HEK293 (cell line): ENCODE data around the gene NOD2.

ENCODE experiments used
- CTCF ChIA-PET: fragments of 350-600 bp; formaldehyde crosslinking; extraction: SDS; loops from one replicate; lab custom pipeline; 2021; ENCODE audit warnings: antibody characterized with exemption; lab: Yijun Ruan, JAX
- POLR2A ChIA-PET: fragments of 300-600 bp; formaldehyde crosslinking; extraction: SDS; loops from one replicate; lab custom pipeline; 2020; ENCODE audit warnings: antibody characterized with exemption, inconsistent platforms; lab: Yijun Ruan, JAX
- H3K27ac ChIP-seq: fragments of 200-500 bp; sonication (Bioruptor generic); 2 replicates; pipeline ENCODE4 v1.5.1; 2014; ENCODE audit warnings: low read depth, low read length, control low read depth, inconsistent platforms; ENCODE audit errors: extremely low read depth
- H3K36me3 ChIP-seq, 2 experiments: fragments of 200-500 bp in 1 of 2; sonication (Bioruptor generic) in 1 of 2; 1 replicate in 1 of 2; 2 replicates in 1 of 2; pipeline ENCODE4 v1.5.1; 2014 to 2017; ENCODE audit warnings: inconsistent platforms in 2 of 2, low read length in 2 of 2; ENCODE audit not compliant: control insufficient read depth in 2 of 2, insufficient read depth in 1 of 2
- H3K4me1 ChIP-seq: fragments of 200-500 bp; sonication (Bioruptor generic); 2 replicates; pipeline ENCODE4 v1.5.1; 2014; ENCODE audit warnings: mild to moderate bottlenecking, low read length, inconsistent platforms; ENCODE audit not compliant: control insufficient read depth, insufficient read depth
- H3K4me3 ChIP-seq: 2 replicates; pipeline ENCODE4 v1.5.1; 2011; ENCODE audit warnings: low read depth, mild to moderate bottlenecking, control low read depth, low read length, moderate library complexity
- H3K9me3 ChIP-seq: fragments of 200-500 bp; sonication (Bioruptor generic); 2 replicates; pipeline ENCODE4 v1.5.1; 2014; ENCODE audit warnings: low read depth, low read length, inconsistent platforms; ENCODE audit not compliant: control insufficient read depth, insufficient read depth
- EGR2 ChIP-seq: fragments of 450-650 bp; formaldehyde crosslinking; IDR thresholded peaks from 2 replicates; pipeline ENCODE4 v1.5.1; 2016; ENCODE audit warnings: low read depth, missing biosample characterization, missing genetic modification characterization
- GFI1B ChIP-seq: fragments of 450-650 bp; formaldehyde crosslinking; IDR thresholded peaks from 2 replicates; pipeline ENCODE4 v1.5.1; 2016; ENCODE audit warnings: missing biosample characterization, missing genetic modification characterization
- GLI2 ChIP-seq: fragments of 450-650 bp; formaldehyde crosslinking; IDR thresholded peaks from 2 replicates; pipeline ENCODE4; 2017; ENCODE audit warnings: missing biosample characterization, missing genetic modification characterization, low read depth, borderline replicate concordance
- HOXA7 ChIP-seq: sonication (generic); formaldehyde crosslinking; IDR thresholded peaks from 2 replicates; pipeline ENCODE4 v1.8.1; 2022; ENCODE audit warnings: missing genetic modification reagents, borderline replicate concordance
- HOXC10 ChIP-seq: sonication (generic); formaldehyde crosslinking; IDR thresholded peaks from 2 replicates; pipeline ENCODE4 v1.8.1; 2023; ENCODE audit warnings: mild to moderate bottlenecking, missing genetic modification reagents
- HOXD13 ChIP-seq: sonication (generic); formaldehyde crosslinking; IDR thresholded peaks from 2 replicates; pipeline ENCODE4 v1.8.0; 2022; ENCODE audit warnings: missing genetic modification reagents, borderline replicate concordance
- KLF10 ChIP-seq: fragments of 450-650 bp; IDR thresholded peaks from 2 replicates; pipeline ENCODE4 v1.5.1; 2018; ENCODE audit warnings: missing biosample characterization, mild to moderate bottlenecking, missing genetic modification characterization
- KLF7 ChIP-seq: fragments of 450-650 bp; formaldehyde crosslinking; IDR thresholded peaks from 2 replicates; pipeline ENCODE4 v1.5.1; 2016; ENCODE audit warnings: missing biosample characterization, missing genetic modification characterization, borderline replicate concordance
- MYNN ChIP-seq: fragments of 450-650 bp; formaldehyde crosslinking; IDR thresholded peaks from 2 replicates; pipeline ENCODE4 v1.5.1; 2016; ENCODE audit warnings: missing biosample characterization, missing genetic modification characterization, borderline replicate concordance
- OSR2 ChIP-seq: fragments of 450-650 bp; formaldehyde crosslinking; IDR thresholded peaks from 2 replicates; pipeline ENCODE4 v1.5.1; 2016; ENCODE audit warnings: missing biosample characterization, missing genetic modification characterization
- SP7 ChIP-seq: fragments of 450-650 bp; formaldehyde crosslinking; IDR thresholded peaks from 2 replicates; pipeline ENCODE4 v1.5.1; 2016; ENCODE audit warnings: missing biosample characterization, missing genetic modification characterization
- WT1 ChIP-seq: fragments of 450-650 bp; formaldehyde crosslinking; IDR thresholded peaks from 2 replicates; pipeline ENCODE4 v1.5.1; 2016; ENCODE audit warnings: missing biosample characterization, missing genetic modification characterization
- ZBTB8A ChIP-seq: fragments of 450-650 bp; formaldehyde crosslinking; IDR thresholded peaks from 2 replicates; pipeline ENCODE4 v1.5.1; 2016; ENCODE audit warnings: missing biosample characterization, missing genetic modification characterization
- ZFP41 ChIP-seq: fragments of 450-650 bp; formaldehyde crosslinking; IDR thresholded peaks from 2 replicates; pipeline ENCODE4 v1.5.1; 2016; ENCODE audit warnings: missing biosample characterization, missing genetic modification characterization, borderline replicate concordance
- ZFP69B ChIP-seq: fragments of 450-650 bp; formaldehyde crosslinking; IDR thresholded peaks from 2 replicates; pipeline ENCODE4 v1.5.1; 2016; ENCODE audit warnings: missing biosample characterization, missing genetic modification characterization
- ZNF239 ChIP-seq: fragments of 450-650 bp; formaldehyde crosslinking; IDR thresholded peaks from 2 replicates; pipeline ENCODE4 v1.5.1; 2016; ENCODE audit warnings: missing biosample characterization, missing genetic modification characterization
- ZNF24 ChIP-seq: fragments of 450-650 bp; formaldehyde crosslinking; IDR thresholded peaks from 2 replicates; pipeline ENCODE4 v1.5.1; 2016; ENCODE audit warnings: missing biosample characterization, missing genetic modification characterization
- ZNF266 ChIP-seq: fragments of 450-650 bp; formaldehyde crosslinking; IDR thresholded peaks from 2 replicates; pipeline ENCODE4 v1.5.1; 2016; ENCODE audit warnings: missing biosample characterization, missing genetic modification characterization, low read depth
- ZNF324 ChIP-seq: fragments of 450-650 bp; formaldehyde crosslinking; IDR thresholded peaks from 2 replicates; pipeline ENCODE4 v1.5.1; 2016; ENCODE audit warnings: missing biosample characterization, missing genetic modification characterization
- ZNF473 ChIP-seq: fragments of 450-650 bp; formaldehyde crosslinking; IDR thresholded peaks from 2 replicates; pipeline ENCODE4 v1.5.1; 2017; ENCODE audit warnings: missing biosample characterization, missing genetic modification characterization
- ZNF596 ChIP-seq: fragments of 450-650 bp; IDR thresholded peaks from 2 replicates; pipeline ENCODE4 v1.5.0; 2018; ENCODE audit warnings: missing biosample characterization, mild to moderate bottlenecking, missing genetic modification characterization, moderate library complexity
- ZNF626 ChIP-seq: fragments of 450-650 bp; sonication (Bioruptor Pico); formaldehyde crosslinking; IDR thresholded peaks from 2 replicates; pipeline ENCODE4 v1.5.1; 2018; ENCODE audit warnings: missing biosample characterization, missing genetic modification characterization, inconsistent platforms
- ZNF658 ChIP-seq: fragments of 450-650 bp; formaldehyde crosslinking; IDR thresholded peaks from 2 replicates; pipeline ENCODE4; 2016; ENCODE audit warnings: missing biosample characterization, missing genetic modification characterization
- ZNF768 ChIP-seq: fragments of 450-650 bp; formaldehyde crosslinking; IDR thresholded peaks from 2 replicates; pipeline ENCODE4 v1.5.1; 2018; ENCODE audit warnings: missing biosample characterization, mild to moderate bottlenecking, missing genetic modification characterization
- ZNF791 ChIP-seq: fragments of 450-650 bp; formaldehyde crosslinking; IDR thresholded peaks from 2 replicates; pipeline ENCODE4 v1.5.1; 2016; ENCODE audit warnings: missing biosample characterization, missing genetic modification characterization
- TF ChIP-seq, protein P1 (sequence below): fragments of 450-650 bp; formaldehyde crosslinking; IDR thresholded peaks from 2 replicates; pipeline ENCODE4 v1.5.1; 2017; ENCODE audit warnings: missing biosample characterization, missing genetic modification characterization
- TF ChIP-seq, protein P2 (sequence below): fragments of 450-650 bp; formaldehyde crosslinking; IDR thresholded peaks from 2 replicates; pipeline ENCODE4 v1.5.1; 2016; ENCODE audit warnings: missing biosample characterization, missing genetic modification characterization, borderline replicate concordance
- TF ChIP-seq, protein P3 (sequence below): fragments of 450-650 bp; formaldehyde crosslinking; IDR thresholded peaks from 2 replicates; pipeline ENCODE4 v1.5.1; 2016; ENCODE audit warnings: missing biosample characterization, missing genetic modification characterization
- TF ChIP-seq, protein P4 (sequence below): fragments of 450-650 bp; formaldehyde crosslinking; IDR thresholded peaks from 2 replicates; pipeline ENCODE4 v1.5.1; 2016; ENCODE audit warnings: missing biosample characterization, missing genetic modification characterization

The NOD2 gene

DNA sequence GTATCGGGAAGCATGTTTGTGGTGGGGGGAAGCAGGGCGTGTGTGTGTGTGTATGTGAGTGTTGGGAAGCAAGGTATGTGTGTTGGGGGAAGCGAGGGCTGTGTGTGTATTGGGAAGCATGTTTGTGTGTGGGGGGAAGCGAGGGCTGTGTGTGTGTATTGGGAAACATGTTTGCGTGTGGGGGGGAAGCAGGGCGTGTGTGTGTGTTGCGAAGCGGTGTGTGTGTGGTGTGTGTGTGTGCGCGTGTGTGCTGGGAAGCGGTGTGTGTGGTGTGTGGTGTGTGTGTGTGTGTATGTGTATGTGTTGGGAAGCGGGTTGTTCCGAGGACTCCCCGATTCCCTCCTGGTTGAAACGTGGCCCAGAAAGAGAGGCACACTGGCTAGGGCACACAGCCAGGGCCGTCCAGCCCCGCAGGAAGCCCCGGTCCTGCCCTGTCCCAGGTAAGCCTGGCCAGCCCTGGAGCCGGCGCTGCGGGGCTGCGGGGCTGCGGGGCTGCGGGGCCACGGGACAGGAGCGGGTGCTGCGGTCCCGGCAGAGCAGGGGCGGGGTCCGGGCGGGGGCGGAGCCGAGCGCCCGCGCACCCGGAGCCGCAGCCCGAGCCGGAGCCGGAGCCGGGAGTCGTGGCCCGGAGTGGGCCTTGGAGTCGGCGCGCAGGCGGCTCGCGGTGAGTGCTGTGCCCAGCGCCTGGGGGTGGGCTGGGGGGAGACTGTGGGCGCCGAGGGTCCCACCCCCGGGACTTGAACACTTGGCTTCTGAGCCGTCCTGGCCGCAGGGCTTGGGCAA, at the start of gene NOD2:
TSS of gene NOD2 (plus strand) at position 608 of the 783 bp plus-strand sequence. CDS start 5,890 bp downstream, outside the sequence.
- Histone ChIP-seq H3K9me3 (no peaks in the 10 kb centered on the region), H3K4me1 (no peaks in the 10 kb centered on the region), H3K36me3 (no peaks in the 10 kb centered on the region), H3K4me3 (no peak within 1 kb of the TSS), H3K27ac (no peak within 1 kb of the TSS)
- CTCF ChIA-PET = no interaction called here
- POLR2A ChIA-PET = no interaction called here
- no peak for TF ChIP-seq ZFP41 (tag by site-specific recombination)
- no peak for TF ChIP-seq MYNN (tag by site-specific recombination)
- no peak for TF ChIP-seq ZNF596
- no peak for TF ChIP-seq ZNF24 (tag by site-specific recombination)
- no peak for TF ChIP-seq KLF7 (tag by site-specific recombination)
- TF ChIP-seq, protein P1, sequence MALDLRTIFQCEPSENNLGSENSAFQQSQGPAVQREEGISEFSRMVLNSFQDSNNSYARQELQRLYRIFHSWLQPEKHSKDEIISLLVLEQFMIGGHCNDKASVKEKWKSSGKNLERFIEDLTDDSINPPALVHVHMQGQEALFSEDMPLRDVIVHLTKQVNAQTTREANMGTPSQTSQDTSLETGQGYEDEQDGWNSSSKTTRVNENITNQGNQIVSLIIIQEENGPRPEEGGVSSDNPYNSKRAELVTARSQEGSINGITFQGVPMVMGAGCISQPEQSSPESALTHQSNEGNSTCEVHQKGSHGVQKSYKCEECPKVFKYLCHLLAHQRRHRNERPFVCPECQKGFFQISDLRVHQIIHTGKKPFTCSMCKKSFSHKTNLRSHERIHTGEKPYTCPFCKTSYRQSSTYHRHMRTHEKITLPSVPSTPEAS (tag by site-specific recombination) = peak; percentile 77
- TF ChIP-seq ZNF324 (tag by site-specific recombination) = no peak
- peak; percentile 56; the same call in 1 of the 2 replicates for TF ChIP-seq EGR2 (tag by site-specific recombination)
- no peak for TF ChIP-seq KLF10 (tag by site-specific recombination)
- TF ChIP-seq, protein P2, sequence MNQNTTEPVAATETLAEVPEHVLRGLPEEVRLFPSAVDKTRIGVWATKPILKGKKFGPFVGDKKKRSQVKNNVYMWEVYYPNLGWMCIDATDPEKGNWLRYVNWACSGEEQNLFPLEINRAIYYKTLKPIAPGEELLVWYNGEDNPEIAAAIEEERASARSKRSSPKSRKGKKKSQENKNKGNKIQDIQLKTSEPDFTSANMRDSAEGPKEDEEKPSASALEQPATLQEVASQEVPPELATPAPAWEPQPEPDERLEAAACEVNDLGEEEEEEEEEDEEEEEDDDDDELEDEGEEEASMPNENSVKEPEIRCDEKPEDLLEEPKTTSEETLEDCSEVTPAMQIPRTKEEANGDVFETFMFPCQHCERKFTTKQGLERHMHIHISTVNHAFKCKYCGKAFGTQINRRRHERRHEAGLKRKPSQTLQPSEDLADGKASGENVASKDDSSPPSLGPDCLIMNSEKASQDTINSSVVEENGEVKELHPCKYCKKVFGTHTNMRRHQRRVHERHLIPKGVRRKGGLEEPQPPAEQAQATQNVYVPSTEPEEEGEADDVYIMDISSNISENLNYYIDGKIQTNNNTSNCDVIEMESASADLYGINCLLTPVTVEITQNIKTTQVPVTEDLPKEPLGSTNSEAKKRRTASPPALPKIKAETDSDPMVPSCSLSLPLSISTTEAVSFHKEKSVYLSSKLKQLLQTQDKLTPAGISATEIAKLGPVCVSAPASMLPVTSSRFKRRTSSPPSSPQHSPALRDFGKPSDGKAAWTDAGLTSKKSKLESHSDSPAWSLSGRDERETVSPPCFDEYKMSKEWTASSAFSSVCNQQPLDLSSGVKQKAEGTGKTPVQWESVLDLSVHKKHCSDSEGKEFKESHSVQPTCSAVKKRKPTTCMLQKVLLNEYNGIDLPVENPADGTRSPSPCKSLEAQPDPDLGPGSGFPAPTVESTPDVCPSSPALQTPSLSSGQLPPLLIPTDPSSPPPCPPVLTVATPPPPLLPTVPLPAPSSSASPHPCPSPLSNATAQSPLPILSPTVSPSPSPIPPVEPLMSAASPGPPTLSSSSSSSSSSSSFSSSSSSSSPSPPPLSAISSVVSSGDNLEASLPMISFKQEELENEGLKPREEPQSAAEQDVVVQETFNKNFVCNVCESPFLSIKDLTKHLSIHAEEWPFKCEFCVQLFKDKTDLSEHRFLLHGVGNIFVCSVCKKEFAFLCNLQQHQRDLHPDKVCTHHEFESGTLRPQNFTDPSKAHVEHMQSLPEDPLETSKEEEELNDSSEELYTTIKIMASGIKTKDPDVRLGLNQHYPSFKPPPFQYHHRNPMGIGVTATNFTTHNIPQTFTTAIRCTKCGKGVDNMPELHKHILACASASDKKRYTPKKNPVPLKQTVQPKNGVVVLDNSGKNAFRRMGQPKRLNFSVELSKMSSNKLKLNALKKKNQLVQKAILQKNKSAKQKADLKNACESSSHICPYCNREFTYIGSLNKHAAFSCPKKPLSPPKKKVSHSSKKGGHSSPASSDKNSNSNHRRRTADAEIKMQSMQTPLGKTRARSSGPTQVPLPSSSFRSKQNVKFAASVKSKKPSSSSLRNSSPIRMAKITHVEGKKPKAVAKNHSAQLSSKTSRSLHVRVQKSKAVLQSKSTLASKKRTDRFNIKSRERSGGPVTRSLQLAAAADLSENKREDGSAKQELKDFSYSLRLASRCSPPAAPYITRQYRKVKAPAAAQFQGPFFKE (tag by site-specific recombination) = no peak
- TF ChIP-seq ZNF768 = no peak
- TF ChIP-seq ZNF791 (tag by site-specific recombination) = peak; percentile 8; the same call in 1 of the 2 replicates
- TF ChIP-seq GFI1B = no peak; the same call in 1 of the 2 replicates
- TF ChIP-seq ZNF473 (tag by site-specific recombination) = no peak
- TF ChIP-seq ZNF239 (tag by site-specific recombination) = no peak; the same call in 1 of the 2 replicates
- peak; percentile 16; the same call in 1 of the 2 replicates for TF ChIP-seq ZNF658 (tag by site-specific recombination)
- TF ChIP-seq ZBTB8A = peak; percentile 21; the same call in 1 of the 2 replicates
- no peak for TF ChIP-seq ZNF626 (tag by site-specific recombination)
- TF ChIP-seq HOXA7 = no peak
- TF ChIP-seq, protein P3, sequence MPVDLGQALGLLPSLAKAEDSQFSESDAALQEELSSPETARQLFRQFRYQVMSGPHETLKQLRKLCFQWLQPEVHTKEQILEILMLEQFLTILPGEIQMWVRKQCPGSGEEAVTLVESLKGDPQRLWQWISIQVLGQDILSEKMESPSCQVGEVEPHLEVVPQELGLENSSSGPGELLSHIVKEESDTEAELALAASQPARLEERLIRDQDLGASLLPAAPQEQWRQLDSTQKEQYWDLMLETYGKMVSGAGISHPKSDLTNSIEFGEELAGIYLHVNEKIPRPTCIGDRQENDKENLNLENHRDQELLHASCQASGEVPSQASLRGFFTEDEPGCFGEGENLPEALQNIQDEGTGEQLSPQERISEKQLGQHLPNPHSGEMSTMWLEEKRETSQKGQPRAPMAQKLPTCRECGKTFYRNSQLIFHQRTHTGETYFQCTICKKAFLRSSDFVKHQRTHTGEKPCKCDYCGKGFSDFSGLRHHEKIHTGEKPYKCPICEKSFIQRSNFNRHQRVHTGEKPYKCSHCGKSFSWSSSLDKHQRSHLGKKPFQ = no peak
- TF ChIP-seq, protein P4, sequence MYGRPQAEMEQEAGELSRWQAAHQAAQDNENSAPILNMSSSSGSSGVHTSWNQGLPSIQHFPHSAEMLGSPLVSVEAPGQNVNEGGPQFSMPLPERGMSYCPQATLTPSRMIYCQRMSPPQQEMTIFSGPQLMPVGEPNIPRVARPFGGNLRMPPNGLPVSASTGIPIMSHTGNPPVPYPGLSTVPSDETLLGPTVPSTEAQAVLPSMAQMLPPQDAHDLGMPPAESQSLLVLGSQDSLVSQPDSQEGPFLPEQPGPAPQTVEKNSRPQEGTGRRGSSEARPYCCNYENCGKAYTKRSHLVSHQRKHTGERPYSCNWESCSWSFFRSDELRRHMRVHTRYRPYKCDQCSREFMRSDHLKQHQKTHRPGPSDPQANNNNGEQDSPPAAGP (tag by site-specific recombination) = no peak
- no peak for TF ChIP-seq HOXC10
- TF ChIP-seq GLI2 = no peak
- 0 out of 2 replicates have a peak, but pooled peaks have one; percentile 1 for TF ChIP-seq ZNF266 (tag by site-specific recombination)
- TF ChIP-seq SP7 (tag by site-specific recombination) = no peak
- no peak for TF ChIP-seq OSR2 (tag by site-specific recombination)
- no peak for TF ChIP-seq WT1 (tag by site-specific recombination)
- no peak for TF ChIP-seq HOXD13
- TF ChIP-seq ZFP69B (tag by site-specific recombination) = no peak
